OCI-LY3 (cell line): ENCODE measurements around the gene KIAA1671.

ENCODE experiments used
- H2AFZ ChIP-seq: fragments of 200-600, 300-600 bp; shearing (Covaris generic); 2 replicates; pipeline ENCODE4 v1.6.0; 2014; ENCODE audit warnings: antibody characterized with exemption, low read depth, low read length
- H3K27ac ChIP-seq: fragments of 200-600, 300-600 bp; sonication (generic); 2 replicates; pipeline ENCODE4 v1.5.1; 2014; ENCODE audit warnings: mild to moderate bottlenecking, low read length, moderate library complexity, mixed read lengths
- H3K27me3 ChIP-seq: fragments of 200-600, 300-600 bp; sonication (generic); 2 replicates; pipeline ENCODE4 v1.6.1; 2014; ENCODE audit warnings: low read depth, low read length, mixed read lengths
- H3K36me3 ChIP-seq: fragments of 200-600, 300-600 bp; sonication (generic); replicated peaks from 2 replicates; pipeline ENCODE3; 2014; ENCODE audit warnings: low read depth, low read length, mixed read lengths
- H3K4me1 ChIP-seq: fragments of 300-600, 200-600 bp; sonication (generic); 2 replicates; pipeline ENCODE4 v1.6.1; 2014; ENCODE audit warnings: low read length, mixed read lengths
- H3K4me2 ChIP-seq: fragments of 200-600, 300-600 bp; sonication (generic); 2 replicates; pipeline ENCODE4 v1.6.1; 2014; ENCODE audit warnings: low read length, mixed read lengths
- H3K4me3 ChIP-seq: fragments of 300-600, 200-600 bp; sonication (generic); 2 replicates; pipeline ENCODE4 v1.5.1; 2014; ENCODE audit warnings: antibody characterized with exemption, mild to moderate bottlenecking, low read length, moderate library complexity
- H3K79me2 ChIP-seq: fragments of 300-600, 200-600 bp; shearing (Covaris generic); 2 replicates; pipeline ENCODE4 v1.6.1; 2014; ENCODE audit warnings: mild to moderate bottlenecking, low read length, mixed read lengths
- H3K9ac ChIP-seq: fragments of 300-600, 200-600 bp; shearing (Covaris generic); 2 replicates; pipeline ENCODE4 v1.6.0; 2014; ENCODE audit warnings: mild to moderate bottlenecking, low read length, moderate library complexity
- H3K9me3 ChIP-seq: fragments of 200-600, 300-600 bp; shearing (Covaris generic); 2 replicates; pipeline ENCODE4 v1.6.1; 2014; ENCODE audit warnings: low read length, mixed read lengths; ENCODE audit not compliant: insufficient read depth
- H4K20me1 ChIP-seq: fragments of 200-600, 300-600 bp; sonication (generic); 2 replicates; pipeline ENCODE4 v1.6.1; 2016; ENCODE audit warnings: low read length, mixed read lengths; ENCODE audit not compliant: insufficient read depth
- CTCF ChIP-seq: fragments of 200-600, 300-600 bp; sonication (generic); IDR thresholded peaks from 2 replicates; pipeline ENCODE4 v1.5.1; 2014; ENCODE audit warnings: antibody characterized with exemption, low read length, low read depth
- EZH2phosphoT487 ChIP-seq: fragments of 200-600 bp; shearing (Covaris generic); IDR thresholded peaks from 2 replicates; pipeline ENCODE4 v1.6.1; 2018; ENCODE audit warnings: antibody characterized with exemption, mixed run types, low read depth

The KIAA1671 gene

GRCh38 chr22:24942301-24942700 is 10.2 kb upstream of the KIAA1671 start:
- no peak overlapping the region for H3K9ac ChIP-seq
- H3K27me3 ChIP-seq: peaks cover 8% of the 10 kb centered on the region
- no peak overlapping the region for H3K4me2 ChIP-seq
- TF ChIP-seq CTCF: no peak
- TF ChIP-seq EZH2phosphoT487: no peak
- H3K9me3 ChIP-seq: no peaks in the 10 kb centered on the region
- no peaks in the 10 kb centered on the region for H4K20me1 ChIP-seq
- no peaks in the 10 kb centered on the region for H3K79me2 ChIP-seq
- no peak overlapping the region for H2AFZ ChIP-seq
- H3K4me1 ChIP-seq: peaks cover 11% of the 10 kb centered on the region; the same call in 1 of the 2 replicates
- H3K27ac ChIP-seq: no peak overlapping the region
- H3K36me3 ChIP-seq: no peaks in the 10 kb centered on the region
- no peak overlapping the region for H3K4me3 ChIP-seq

- Histone ChIP-seq H3K36me3 (no peaks in the 10 kb centered on the region), H3K9ac (no peak overlapping the region), H3K27me3 (no peaks in the 10 kb centered on the region), H3K27ac (no peak overlapping the region), H3K4me3 (no peak overlapping the region), H3K4me1 (peaks cover 8% of the 10 kb centered on the region; the same call in 1 of the 2 replicates), H3K79me2 (no peaks in the 10 kb centered on the region), H3K4me2 (no peak overlapping the region), H4K20me1 (no peaks in the 10 kb centered on the region), H2AFZ (no peak overlapping the region), H3K9me3 (no peaks in the 10 kb centered on the region)
- TF ChIP-seq EZH2phosphoT487 (no peak), CTCF (no peak)
Observed at GRCh38 chr22:24944217-24944937, 8.1 kb upstream of the KIAA1671 start.

GRCh38 chr22:24945430-24945829 is 7.1 kb upstream of the KIAA1671 start:
- TF ChIP-seq EZH2phosphoT487 (no peak), CTCF (no peak)
- no peak overlapping the region for H3K4me3 ChIP-seq
- no peaks in the 10 kb centered on the region for H4K20me1 ChIP-seq
- no peaks in the 10 kb centered on the region for H3K36me3 ChIP-seq
- H3K27ac ChIP-seq: no peak overlapping the region
- H3K9ac ChIP-seq: no peak overlapping the region
- H3K79me2 ChIP-seq: no peaks in the 10 kb centered on the region
- no peak overlapping the region for H2AFZ ChIP-seq
- peaks cover 8% of the 10 kb centered on the region; the same call in 1 of the 2 replicates for H3K4me1 ChIP-seq
- H3K9me3 ChIP-seq: no peaks in the 10 kb centered on the region
- no peak overlapping the region for H3K4me2 ChIP-seq
- no peaks in the 10 kb centered on the region for H3K27me3 ChIP-seq

- Histone ChIP-seq H3K9ac (no peak overlapping the region), H3K27ac (no peak overlapping the region), H3K9me3 (no peaks in the 10 kb centered on the region), H3K79me2 (no peaks in the 10 kb centered on the region), H4K20me1 (no peaks in the 10 kb centered on the region), H2AFZ (no peak overlapping the region), H3K4me3 (no peak overlapping the region), H3K4me2 (no peak overlapping the region), H3K4me1 (peaks cover 8% of the 10 kb centered on the region; the same call in 1 of the 2 replicates), H3K36me3 (no peaks in the 10 kb centered on the region), H3K27me3 (0 out of 2 replicates have a peak, but pooled peaks cover 2% of the 10 kb centered on the region)
- TF ChIP-seq CTCF (no peak), EZH2phosphoT487 (no peak)
Observed at GRCh38 chr22:24947383-24947782, 5.1 kb upstream of the KIAA1671 start.
